Stimulated activated CD4-positive, alpha-beta T cell treated with anti-CD3 and anti-CD28 coated beads, Interleukin-1b, Interleukin-23, amount 100 ng/mL, for 4 hours (primary cell): Measurements from ENCODE around the gene KCNA10.

Experiments used
- DNase-seq, 2 donors: peaks; one replicate each; pipeline ENCODE4 v3.0.0-alpha.2; 2020; ENCODE audit warnings: low read depth in 2 of 2

The KCNA10 gene

DNA sequence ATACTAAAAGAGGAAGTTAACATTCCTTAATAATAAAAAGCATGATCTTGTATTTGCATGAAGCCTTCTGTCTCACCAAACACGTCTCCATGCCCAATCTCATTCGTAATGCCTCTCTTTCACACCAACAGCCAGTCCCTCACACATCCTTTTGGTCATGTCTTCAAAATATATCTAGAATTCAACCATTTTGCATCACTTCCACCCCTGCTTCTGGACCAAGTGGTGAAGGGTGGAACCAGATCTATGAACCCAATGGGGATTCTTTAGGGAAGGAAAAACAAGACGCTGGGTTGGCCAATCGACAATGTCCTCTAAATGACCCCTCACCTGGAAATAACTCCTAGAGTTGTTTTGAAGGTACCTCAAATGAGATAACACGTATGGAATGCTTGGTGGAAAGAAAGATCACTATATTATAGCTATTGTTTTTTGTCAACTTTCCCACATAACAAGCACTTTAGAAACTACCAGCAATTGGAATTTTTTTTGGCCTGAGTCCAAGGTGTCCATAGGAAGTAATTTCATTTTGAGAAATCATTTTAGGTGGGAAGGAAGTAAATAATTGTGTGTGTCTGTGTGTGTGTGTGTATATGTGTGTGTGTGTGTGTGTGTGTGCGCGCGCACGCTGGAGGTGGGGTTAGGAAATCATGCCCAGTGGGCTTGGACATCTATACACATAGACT, at the start of gene KCNA10:
KCNA10 (minus strand) TSS at position 51 of the 686 bp plus-strand sequence. CDS start 388 bp downstream, outside the sequence.
- DNase-seq: no peak

DNA sequence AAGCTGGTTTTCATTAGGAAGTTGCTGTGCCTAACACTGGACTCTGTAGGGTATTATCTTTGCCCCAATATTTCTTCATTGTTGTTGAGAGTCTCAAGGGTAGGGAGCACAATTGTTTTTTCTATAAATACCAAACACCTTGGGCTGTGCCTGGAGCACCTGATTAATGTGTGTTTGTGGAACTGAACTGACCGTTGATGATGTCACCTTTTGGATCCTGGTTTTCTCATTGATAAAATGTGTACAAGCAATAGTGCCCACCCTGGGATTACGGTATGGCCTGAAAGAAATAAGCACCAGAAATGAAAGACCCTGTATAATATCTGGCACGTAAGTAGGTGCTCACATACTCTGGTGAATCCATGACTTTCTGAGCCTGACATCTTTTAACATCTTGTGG, 47.9 kb upstream of the KCNA10 start:
- no peak for DNase-seq

DNA sequence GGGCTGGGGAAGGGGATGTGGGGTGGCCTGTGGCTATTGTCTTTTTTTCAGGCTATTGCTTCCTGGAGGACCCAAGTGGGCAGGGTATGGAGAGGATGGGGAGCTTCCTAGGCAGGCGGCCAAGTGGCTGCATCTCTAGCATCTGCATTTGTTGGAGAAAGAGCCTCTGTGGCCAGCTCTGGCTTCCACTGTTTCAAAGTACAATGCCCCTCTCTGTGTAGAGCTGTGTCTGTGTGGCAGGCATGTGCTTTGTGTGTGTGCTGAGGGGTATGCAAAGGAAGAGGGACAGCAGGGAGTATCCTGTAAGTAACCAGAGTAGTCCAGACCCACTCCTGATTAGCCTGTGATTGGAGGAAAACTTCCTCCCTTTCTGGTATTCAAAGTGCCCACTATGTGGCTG, 46.6 kb upstream of the KCNA10 start:
- no peak for DNase-seq

DNA sequence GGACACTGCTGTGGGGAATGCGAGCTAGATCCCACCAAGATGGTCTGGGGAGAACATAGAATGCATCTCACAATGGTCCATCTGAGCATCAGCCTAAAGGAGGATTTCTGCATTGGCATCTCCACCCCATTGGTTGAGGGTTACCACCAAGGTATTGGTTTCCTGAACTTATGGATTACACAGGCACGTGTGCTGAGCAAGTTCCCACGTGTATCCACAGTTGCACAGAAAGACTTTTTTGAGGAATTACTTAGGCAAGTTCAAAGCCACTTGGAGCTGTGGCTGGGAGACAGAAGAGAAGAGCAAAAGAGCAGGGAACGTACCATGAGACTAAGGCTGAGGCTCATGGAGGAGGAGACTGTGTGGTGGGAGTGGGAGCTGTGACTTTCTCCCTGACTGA, 44.1 kb upstream of the KCNA10 start:
- no peak for DNase-seq

DNA sequence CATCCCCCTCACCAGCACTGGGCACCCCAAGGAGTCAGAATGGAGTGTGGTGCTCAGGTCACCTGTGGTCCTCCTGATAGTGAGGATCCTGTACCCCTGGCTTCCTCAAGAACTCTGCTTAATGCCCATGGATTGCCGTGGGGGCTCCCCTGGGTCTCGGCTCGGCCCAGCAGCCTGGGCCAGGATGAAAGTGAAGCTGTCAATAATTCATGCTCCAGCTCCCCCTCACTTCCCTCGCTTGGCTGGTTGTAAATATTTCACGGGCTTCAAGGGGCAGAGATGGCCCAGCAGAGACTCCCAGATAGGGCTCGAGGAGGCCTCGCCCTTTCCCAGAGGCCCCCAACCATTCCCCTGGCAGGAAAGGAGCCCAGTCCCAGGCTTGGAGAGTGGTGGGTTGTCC, 42.6 kb upstream of the KCNA10 start:
- no peak for DNase-seq

DNA sequence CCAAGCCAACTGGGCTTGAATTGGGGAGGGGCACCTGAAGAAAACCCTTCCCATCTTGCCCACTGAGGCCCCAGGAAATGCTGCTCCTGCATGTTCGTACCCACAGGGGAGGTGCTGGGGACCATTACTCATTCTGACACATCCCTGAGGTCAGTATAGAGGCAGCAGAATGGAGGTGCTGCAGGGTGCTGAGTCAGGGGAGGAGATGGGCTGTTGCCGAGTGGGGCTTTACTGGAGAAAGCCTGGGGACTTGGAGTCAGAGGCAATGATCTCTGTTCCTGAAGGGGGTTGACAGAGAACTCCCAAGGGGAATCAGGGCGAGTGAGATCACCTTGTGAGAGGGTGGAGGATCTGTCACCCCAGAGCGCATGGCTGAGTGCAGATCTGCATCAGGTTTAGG, 40.2 kb upstream of the KCNA10 start:
- no peak for DNase-seq

DNA sequence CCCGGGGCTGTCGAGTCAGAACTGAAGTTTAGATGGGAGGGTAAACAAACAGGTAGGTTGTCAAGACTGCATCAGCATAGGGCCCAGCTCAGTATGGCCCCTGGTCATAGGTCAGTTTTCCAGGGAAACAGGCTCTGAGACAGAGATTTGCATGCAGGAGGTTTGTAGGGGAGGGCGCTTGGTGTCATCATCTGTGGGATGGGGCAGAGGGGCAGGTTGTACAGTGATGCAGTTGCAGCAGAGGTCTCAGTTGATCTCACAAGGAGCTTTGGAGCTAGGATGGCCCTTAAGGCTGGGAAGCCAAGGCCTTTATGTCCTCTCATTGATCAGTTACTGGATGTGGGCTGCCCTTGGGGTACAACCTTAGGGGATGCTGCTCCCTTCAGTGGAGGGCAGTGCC, 38.5 kb upstream of the KCNA10 start:
- DNase-seq: no peak

DNA sequence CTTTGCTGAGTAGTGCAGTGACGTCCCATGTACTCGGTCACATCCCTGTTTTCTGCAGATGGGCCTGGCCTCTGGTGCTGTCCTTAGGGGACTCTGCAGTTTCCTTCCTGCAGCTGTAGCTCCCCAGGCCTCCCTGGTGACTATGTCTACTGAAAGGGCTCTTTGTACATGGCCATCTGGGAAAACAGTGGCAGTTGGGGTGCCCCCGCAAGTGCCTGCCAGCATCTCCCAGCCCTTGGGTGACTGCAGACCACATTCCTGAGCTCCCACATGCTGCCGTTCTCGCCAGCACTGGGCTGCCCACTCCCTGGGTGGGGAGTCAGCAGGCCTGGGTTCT, 37.5 kb upstream of the KCNA10 start:
- DNase-seq: no peak

DNA sequence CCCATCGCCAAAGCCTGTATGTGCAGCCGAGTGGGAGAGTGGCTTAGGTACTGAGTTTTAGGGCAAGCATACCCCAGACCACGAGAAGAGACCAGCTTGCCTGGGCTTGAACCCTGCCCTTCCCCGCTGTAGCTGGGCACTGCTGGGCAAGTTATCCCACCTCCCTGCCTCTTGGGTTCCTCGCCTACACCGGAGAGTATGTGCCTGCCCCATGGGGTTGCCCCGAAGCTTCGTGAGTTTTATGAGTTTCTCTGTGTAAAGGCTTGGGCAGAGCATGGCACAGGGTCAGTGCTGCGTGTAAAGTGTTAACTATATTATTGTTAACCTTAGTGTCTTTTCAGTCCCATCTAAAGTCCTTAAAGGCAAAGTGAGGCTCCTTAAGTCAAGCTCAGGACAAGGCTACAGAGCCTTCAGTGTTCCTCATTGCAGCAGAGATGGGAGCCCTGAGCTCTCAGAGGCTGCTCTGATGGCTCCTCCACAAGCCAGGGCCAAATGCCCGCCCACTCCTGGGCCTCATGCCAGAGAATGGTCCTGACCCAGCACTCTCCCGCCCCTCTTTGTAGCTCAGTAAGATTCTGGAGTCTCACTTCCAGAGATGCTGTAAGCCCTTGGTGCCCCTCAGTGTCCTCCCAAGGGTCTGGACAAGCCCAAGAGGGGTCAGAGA, 37.0 kb upstream of the KCNA10 start:
- no peak for DNase-seq

DNA sequence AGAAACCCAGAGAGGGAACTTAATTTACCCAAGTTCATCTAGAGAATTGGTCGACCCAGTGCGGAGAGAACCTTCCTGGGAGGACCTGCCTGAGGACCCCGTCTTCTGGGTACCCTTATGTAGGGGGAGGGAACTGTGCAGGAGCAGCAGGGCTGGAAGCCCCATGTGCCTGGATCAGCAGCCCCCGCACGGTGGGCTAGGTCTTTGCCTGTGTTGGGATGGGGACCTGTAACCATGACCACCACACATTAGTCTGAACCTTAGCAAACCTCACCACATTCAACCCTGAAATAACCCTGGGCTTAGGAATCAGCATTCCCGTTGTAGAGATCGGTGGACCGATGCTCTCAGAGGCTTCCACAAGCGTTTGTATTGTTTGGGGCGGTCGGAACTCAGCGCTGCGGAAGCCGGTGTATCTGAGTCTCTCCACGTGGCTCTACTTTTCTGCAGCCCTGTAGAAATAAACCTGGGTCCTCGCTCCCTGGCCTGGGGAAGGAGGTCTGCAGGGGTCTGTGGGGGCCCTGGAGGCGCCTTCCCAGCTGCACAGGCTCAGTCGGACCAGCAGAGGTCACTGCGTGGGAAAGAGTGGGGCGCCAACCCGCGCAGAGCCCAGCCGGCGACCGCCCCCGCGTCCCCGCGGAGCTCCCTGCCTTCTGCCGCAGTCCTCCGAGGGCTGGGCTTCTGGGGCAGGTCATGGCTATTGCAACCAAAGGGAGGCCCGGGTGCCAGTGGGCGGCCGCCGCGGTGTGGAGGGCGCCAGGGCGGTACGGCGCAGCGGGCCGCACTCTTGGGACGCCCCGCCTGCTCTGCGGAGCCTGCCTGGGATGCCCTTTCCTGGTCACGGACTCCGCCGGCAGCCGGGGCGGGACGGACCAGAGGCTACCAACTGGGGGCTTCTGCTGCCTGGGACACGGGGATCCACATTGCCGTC, 36.2 kb upstream of the KCNA10 start:
- peak; percentile 50 to 55 for DNase-seq

DNA sequence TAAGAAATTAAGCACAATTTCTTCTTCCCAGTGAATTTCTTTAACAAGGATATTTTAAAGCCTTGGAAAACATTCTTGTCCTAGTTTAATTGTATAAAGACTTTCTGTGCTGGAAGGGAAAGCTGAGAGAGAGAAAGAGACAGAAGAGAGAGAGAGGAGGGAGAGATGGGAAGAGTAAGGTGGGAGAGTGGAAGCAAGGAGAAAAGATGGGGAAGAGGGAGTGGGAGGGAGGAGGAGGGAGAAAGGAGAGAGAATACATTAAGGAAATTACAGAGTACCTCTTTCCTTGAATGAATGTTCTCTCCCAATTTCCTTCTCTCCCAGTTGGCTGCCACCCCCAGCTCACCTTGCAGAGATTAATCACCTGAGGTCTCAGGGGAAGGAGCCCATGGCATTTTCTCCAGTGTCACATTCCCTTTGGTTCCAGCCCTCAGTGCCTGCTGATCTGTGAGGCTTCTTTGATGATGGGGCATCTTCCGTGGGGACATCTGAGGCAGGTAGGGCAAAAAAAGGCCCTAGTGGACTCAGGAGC, 32.4 kb upstream of the KCNA10 start:
- no peak for DNase-seq

DNA sequence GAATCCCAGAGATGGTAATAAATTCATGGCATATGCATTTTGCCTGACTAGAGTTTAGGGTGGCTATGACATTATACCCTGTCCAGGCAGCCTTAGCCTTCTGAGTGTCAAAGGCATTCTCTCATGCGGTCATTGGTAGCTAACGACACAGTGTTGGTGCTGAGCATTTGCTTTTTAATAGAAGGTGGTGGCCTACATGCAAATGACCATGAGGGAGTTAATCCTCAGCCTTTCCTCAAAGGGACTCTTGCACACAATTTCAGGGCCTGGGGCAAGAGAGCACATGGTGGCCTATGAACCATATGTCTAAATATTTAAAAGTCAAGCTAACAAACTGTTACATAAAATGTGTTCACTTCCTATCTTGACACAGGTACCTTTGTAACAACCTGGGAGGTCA, 30.9 kb upstream of the KCNA10 start:
- no peak for DNase-seq

DNA sequence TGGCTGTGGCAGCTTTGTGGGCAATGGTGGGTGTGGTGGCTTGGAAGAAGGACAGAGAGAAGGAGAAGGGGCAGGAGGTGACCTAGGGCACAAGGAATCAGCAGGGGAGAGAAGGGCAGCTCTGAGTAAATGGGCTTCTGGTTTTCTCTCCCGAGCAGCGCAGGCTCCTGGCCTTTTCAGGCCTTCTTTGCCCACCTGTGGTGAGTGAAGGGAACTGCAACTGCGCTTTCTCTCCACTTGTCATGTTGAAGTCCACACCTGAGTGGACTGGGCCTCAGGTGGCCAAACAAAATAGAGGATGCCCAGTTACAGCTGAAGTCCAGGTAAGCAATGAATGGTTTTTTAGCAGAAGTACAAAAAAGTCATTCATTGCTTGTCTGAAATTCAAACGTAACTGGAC, 29.4 kb upstream of the KCNA10 start:
- DNase-seq: no peak

DNA sequence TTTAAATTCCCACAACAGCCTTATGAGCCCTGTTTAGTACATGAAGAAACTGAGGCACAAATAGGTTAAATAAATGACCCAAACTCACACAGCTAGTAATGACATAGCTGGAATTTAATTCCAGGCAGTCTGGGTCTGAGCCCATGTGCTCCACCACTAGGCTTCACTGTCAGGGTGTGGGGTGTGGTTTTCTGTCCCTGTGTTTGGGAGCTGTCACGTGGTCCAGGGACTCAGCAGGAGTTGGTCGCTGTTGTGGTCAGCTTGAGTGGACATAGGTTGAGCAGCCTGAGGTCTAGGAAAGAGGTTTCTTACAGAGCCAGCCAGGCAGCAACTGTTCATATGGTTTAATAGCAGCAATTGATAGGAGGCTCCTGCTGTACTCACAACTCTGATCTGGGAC, 28.0 kb upstream of the KCNA10 start:
- DNase-seq: no peak

DNA sequence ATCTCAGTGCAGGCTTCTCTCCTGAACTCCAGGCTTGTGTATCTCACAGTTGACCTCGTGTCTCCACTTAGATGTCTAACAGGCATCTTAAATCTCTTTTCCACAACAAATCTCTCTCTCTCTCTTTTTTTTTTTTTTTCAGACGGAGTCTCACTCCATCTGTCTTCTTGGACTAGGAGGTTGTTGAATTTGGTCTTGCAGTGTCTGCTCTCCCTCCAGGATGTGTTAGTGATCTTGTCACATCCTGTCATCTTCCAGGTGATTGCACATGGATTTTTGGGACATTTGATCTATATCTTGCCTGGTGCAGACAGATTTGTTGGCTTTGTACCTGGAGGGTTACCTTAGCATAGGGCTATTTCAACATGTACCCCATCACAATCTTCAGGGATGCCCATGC, 26.5 kb upstream of the KCNA10 start:
- no peak for DNase-seq

DNA sequence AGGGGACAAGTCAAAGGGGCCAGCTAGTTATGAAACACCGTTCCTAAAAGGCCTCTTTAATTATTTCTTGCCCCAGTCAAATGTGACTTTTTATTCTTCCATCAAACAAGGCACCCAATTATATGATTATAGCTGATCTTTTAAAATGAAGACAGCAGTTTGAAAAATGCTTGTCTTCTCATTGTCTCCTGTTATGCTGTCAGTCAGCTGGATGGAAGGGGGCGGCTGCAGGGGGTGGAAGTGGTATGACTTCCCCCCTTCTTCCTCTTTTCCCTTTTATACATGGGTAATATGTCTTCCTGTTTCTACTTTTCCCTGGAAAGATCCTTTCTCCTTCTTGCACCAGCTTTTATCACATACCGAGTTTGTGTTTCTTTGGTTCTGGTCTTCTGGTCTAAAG, 25.8 kb upstream of the KCNA10 start:
- DNase-seq: no peak

DNA sequence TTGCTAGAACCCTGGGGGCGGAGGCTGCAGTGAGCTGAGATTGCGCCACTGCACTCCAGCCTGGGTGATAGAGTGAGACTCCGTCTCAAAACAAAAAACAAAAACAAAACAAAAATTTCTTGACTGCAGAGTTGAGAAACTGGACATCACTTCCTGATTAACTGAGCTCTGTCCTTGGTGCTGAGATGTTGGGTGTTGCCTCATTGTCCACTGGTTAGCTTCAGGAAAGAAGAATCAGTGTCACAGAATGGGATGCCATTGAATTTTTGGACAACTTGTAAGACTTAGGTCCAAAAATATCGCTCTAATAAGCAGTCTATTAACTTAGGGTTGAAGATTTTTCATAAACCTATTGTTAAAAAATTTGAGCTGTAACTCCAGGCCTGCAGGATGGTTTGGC, 23.8 kb upstream of the KCNA10 start:
- DNase-seq: no peak

DNA sequence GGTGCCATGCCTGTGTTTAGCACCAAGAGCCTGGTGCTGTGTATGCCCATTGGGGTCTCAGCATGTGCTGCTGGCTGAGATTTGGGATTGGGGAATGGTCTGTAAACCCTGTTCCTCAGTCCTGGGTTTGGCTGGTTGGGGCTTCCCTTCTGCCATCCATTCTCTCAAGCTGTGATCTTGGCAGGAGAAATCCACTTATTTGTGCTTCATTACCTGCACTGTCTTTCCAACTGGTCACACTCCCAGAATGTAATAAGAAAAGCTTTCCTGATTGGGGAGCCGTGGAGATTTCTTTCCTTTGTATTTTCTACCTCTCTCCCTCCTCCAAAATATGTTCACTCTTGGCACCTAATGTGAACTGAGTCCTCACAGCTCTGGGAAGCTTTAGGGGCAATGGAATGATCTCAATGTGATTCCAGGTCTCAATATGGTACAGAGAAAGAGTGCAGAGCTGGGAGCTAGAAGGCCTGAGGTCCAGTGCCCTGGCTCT, 23.0 kb upstream of the KCNA10 start:
- DNase-seq: no peak

DNA sequence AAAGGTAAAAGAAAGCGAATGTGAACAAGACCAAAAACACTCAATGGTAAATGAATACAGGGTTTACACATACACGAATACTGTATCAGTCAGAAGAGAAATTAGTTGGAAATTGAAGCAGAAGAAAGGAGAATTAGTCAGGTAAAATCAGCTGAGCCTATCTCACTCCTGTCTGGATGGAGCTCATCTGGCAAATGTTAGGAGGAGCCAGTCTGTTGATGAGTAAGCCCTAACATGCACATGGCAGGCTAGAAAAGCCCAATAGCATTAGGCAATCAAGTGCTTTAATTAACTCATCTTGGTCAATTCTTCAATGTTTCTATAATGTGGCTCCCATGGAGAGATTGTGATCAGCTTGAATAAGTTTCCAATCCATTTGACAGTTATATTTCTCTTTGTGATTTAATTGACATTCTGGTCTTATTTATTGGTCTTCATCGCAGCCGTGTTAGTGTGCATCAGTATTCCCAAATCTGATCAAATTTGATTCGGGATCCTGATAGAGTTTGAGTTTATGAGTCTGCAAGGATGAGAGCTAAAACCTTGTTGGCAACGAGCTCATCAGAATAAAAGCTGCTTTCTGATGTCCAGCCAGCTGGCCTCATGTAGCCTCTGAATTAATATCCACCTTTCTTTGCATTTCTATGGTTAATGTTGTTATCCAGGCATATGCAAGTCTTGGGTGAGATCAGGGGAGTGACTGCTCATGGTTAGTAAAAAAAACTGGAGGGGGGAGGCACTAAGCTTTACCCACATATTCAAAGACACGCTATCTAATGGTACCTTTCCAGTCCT, 22.1 kb upstream of the KCNA10 start:
- no peak for DNase-seq

DNA sequence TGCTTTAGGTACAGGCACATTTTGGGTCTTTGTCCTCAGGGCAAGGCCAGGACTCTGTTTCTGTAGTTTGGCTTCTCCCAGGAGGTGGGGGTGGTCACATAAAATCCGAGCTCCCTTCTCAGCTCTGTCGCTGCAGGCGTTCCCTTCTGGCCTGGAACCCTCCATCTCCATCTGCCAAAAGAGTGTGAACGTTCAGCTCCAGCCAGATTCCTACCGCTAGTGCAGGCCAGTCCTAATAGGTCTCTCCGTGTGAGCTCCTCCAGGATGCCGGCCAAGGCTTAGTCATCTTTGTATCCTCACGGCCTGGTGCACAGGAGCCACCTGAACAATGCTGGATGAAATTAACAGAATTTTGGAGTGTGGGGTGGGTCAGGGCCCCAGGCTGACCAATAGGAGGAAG, 19.9 kb upstream of the KCNA10 start:
- DNase-seq: no peak

DNA sequence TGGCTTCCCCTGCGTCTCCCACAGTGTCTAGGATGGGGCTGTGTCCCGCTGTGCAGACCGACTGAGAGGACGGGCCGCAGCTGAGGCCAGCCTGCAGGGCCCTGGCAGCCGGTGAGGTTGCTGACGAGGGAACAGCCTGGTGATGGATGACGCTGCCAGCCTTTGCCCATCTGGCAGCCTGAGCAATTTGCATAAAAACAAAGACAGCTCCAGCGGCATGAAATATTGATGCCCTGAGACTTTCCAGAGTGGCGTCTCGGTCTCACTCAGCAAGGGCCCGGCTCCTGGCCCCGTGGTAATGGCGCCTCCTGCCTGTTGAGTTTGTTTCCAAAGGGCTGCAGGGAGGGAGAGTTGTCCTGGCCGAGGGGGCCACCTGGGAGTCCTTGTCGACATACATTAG, 19.1 kb upstream of the KCNA10 start:
- DNase-seq: no peak

DNA sequence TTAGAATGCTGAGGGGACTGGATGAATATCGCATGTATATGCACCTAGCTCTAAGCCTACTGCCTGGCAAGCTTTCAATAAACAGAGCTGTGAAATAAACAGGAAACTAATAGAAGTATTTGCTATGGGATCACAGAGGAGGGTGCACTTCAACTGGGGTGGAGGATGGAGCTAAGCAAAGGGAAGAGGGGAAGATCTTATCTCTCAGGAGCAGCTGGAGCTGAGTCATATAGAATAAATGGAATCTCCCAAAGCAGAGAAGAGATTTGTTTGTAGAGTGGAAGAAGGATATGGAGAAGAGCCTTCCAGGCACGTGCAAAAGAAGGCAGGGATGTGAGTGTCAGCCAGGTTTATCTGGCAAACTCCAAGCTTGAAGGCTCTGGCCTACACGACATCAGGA, 17.0 kb upstream of the KCNA10 start:
- DNase-seq: no peak
